Keratinocyte (primary cell): ENCODE measurements around the gene DECR2. TPM values are rescaled to one million over a fixed set of nuclear protein-coding genes. Genes with fewer than 3 reads are reported as not detected.

Experiments
- DNase-seq: peaks from one replicate; pipeline ENCODE4 v3.0.0-alpha.2; 2011; ENCODE audit warnings: low read depth, missing footprints, low spot score
- FAIRE-seq: peaks from 2 replicates; lab custom pipeline; 2011; peaks lifted over from hg19 to GRCh38; lab: Jason Lieb, UNC
- H2AFZ ChIP-seq: 2 replicates; pipeline ENCODE4 v1.6.0; 2012; ENCODE audit warnings: low read length, control low read depth, inconsistent platforms; ENCODE audit not compliant: control insufficient read depth
- H3K27ac ChIP-seq: 2 replicates; pipeline ENCODE4 v1.5.1; 2011; ENCODE audit warnings: low read length; ENCODE audit not compliant: control insufficient read depth, insufficient read depth
- H3K27me3 ChIP-seq: 3 replicates; pipeline ENCODE4 v1.6.0; 2011; ENCODE audit warnings: low read length; ENCODE audit not compliant: control insufficient read depth, insufficient read depth; ENCODE audit errors: extremely low read depth
- H3K36me3 ChIP-seq, 2 experiments: 2 replicates in 1 of 2; 3 replicates in 1 of 2; pipeline ENCODE4 v1.5.1; 2011; ENCODE audit warnings: low read length in 2 of 2, mild to moderate bottlenecking in 1 of 2; ENCODE audit not compliant: control insufficient read depth in 2 of 2, insufficient read depth in 2 of 2; ENCODE audit errors: extremely low read depth in 1 of 2
- H3K4me1 ChIP-seq: 3 replicates; pipeline ENCODE4 v1.5.1; 2011; ENCODE audit warnings: low read length; ENCODE audit not compliant: control insufficient read depth, insufficient read depth; ENCODE audit errors: extremely low read depth
- H3K4me2 ChIP-seq: 3 replicates; pipeline ENCODE4 v1.6.0; 2011; ENCODE audit warnings: low read depth, low read length; ENCODE audit not compliant: control insufficient read depth, insufficient read depth; ENCODE audit errors: extremely low read depth
- H3K4me3 ChIP-seq, 3 experiments: fragments of 200-600 bp in 1 of 3; sonication (generic) in 1 of 3; 2 replicates in 2 of 3; 3 replicates in 1 of 3; pipeline ENCODE4 v1.5.1; 2011 to 2016; ENCODE audit warnings: low read length in 3 of 3, mild to moderate bottlenecking in 3 of 3, control low read depth in 2 of 3, inconsistent platforms in 1 of 3, low read depth in 1 of 3, mixed read lengths in 1 of 3, mixed run types in 1 of 3, moderate library complexity in 1 of 3; ENCODE audit not compliant: control insufficient read depth in 2 of 3, insufficient read depth in 2 of 3; ENCODE audit errors: extremely low read depth in 1 of 3
- H3K79me2 ChIP-seq: 2 replicates; pipeline ENCODE4 v1.6.0; 2012; ENCODE audit warnings: low read length; ENCODE audit not compliant: control insufficient read depth, insufficient read depth
- H3K9ac ChIP-seq: 3 replicates; pipeline ENCODE4 v1.6.0; 2011; ENCODE audit warnings: low read length; ENCODE audit not compliant: control insufficient read depth, insufficient read depth; ENCODE audit errors: extremely low read depth
- H3K9me1 ChIP-seq: 3 replicates; pipeline ENCODE4 v1.6.0; 2011; ENCODE audit warnings: low read length; ENCODE audit not compliant: control insufficient read depth, insufficient read depth; ENCODE audit errors: extremely low read depth
- H3K9me3 ChIP-seq: 2 replicates; pipeline ENCODE4 v1.5.1; 2012; ENCODE audit warnings: low read depth, low read length; ENCODE audit not compliant: control insufficient read depth
- H4K20me1 ChIP-seq: 3 replicates; pipeline ENCODE4 v1.6.0; 2011; ENCODE audit warnings: low read length; ENCODE audit not compliant: control insufficient read depth, insufficient read depth; ENCODE audit errors: extremely low read depth
- CTCF ChIP-seq, 3 experiments: IDR thresholded peaks in 1 of 3; conservative IDR thresholded peaks in 1 of 3; optimal IDR thresholded peaks in 1 of 3; 2 replicates in 2 of 3; 3 replicates in 1 of 3; pipeline versions ENCODE3 to v1.5.1; 2011; ENCODE audit warnings: low read length in 3 of 3, mild to moderate bottlenecking in 3 of 3, moderate library complexity in 2 of 3, control low read depth in 1 of 3, inconsistent platforms in 1 of 3; ENCODE audit not compliant: insufficient read depth in 2 of 3; ENCODE audit errors: extremely low read depth in 1 of 3
- EZH2 ChIP-seq: IDR thresholded peaks from one replicate; pipeline ENCODE4 v1.6.1; 2012; ENCODE audit warnings: inconsistent platforms, mild to moderate bottlenecking, low read length, moderate library complexity
- dilution Hi-C: fragments of 300-500 bp; cut with MboI; formaldehyde crosslinking; loops from one replicate; pipeline ENCODE4 v1.7.0; 2020; ENCODE audit warnings: low sequenced_read_pairs; ENCODE audit not compliant: extremely low pct_ligation_motif_present
- polyA plus RNA-seq, 5 experiments: library from polyadenylated mRNA; depleted of rRNA in 3 of 5; stranded (reverse) in 3 of 5; stranded (forward) in 1 of 5; unstranded in 1 of 5; fragments of >200 nt; gene quantifications; 1 replicate in 1 of 5; 2 replicates in 3 of 5; 3 replicates in 1 of 5; pipeline versions ENCODE4 v1.2.1 to v1.2.3, GENCODE V29; 2011 to 2012; ENCODE audit warnings: missing spikeins in 2 of 5, low read depth in 1 of 5, low replicate concordance in 1 of 5

Gene DECR2
- polyA plus RNA-seq, 1 donor (not counting 4 experiments of a cell fraction or from before 2014, with no cell fraction given), result 14.2 TPM

DNA sequence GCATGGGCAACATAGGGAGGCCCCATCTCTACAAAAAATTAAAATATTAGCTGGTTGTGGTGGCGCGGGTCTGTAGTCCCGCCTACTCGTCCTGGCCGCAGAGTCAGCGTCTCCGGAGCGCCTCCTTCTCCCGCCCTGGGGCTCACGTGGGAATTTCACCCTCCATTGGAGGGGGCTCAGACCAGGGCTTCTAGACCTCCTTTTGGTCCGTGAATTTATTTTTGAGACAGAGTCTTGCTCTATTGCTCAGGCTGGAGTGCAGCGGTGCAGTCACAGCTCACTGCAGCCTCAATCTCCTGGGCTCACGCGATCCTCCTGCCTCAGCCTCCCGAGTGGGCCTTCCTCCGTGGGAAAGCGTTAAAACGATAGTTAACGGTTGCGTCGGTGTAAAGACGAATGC, 5.1 kb upstream of the DECR2 start:
- dilution Hi-C loops, result no loop called here
- Histone ChIP-seq H3K9ac (peak overlapping the region; percentile 54), H3K9me3 (peaks cover 5% of the 10 kb centered on the region), H4K20me1 (no peaks in the 10 kb centered on the region), H3K27me3 (no peaks in the 10 kb centered on the region), H3K36me3 (peaks cover 2 to 7% of the 10 kb centered on the region in 2 experiments), H3K4me3 (peak overlapping the region; percentile 46 to 53 (median 50)), H3K9me1 (no peaks in the 10 kb centered on the region), H3K4me2 (peak overlapping the region; percentile 67), H3K27ac (no peak overlapping the region), H3K79me2 (no peaks in the 10 kb centered on the region), H3K4me1 (peaks cover 7% of the 10 kb centered on the region), H2AFZ (peak overlapping the region; percentile 63)
- no peak for DNase-seq
- FAIRE-seq, result no peak
- TF ChIP-seq EZH2 (no peak), CTCF (optimal IDR thresholded peaks at IDR 0.05 in 1 of 3, IDR thresholded peaks at IDR 0.05 in 1 of 3, conservative IDR thresholded peaks at IDR 0.05 in 1 of 3; ENCODE audit: extremely low read depth in 1 of 3, insufficient read depth in 2 of 3, low read length in 3 of 3) (no peak)

- dilution Hi-C loops, result no loop called here
- H3K9me3 ChIP-seq, result peaks cover under 1% of the 10 kb centered on the region
- H3K4me2 ChIP-seq, result peak within 1 kb of the TSS; percentile 67
- H3K27me3 ChIP-seq, result no peaks in the 10 kb centered on the region
- H3K36me3 ChIP-seq, result peaks cover 2 to 7% of the 10 kb centered on the region in 2 experiments
- H3K9ac ChIP-seq, result peak within 1 kb of the TSS; percentile 69
- H4K20me1 ChIP-seq, result no peaks in the 10 kb centered on the region
- TF ChIP-seq CTCF (optimal IDR thresholded peaks at IDR 0.05 in 1 of 3, IDR thresholded peaks at IDR 0.05 in 1 of 3, conservative IDR thresholded peaks at IDR 0.05 in 1 of 3; ENCODE audit: extremely low read depth in 1 of 3, insufficient read depth in 2 of 3, low read length in 3 of 3) (no peak), EZH2 (no peak)
- H3K79me2 ChIP-seq, result no peaks in the 10 kb centered on the region
- H3K4me3 ChIP-seq, result peak within 1 kb of the TSS; percentile 46 to 55 (median 50)
- H3K9me1 ChIP-seq, result no peaks in the 10 kb centered on the region
- peak within 1 kb of the TSS; percentile 63 for H2AFZ ChIP-seq
- peaks cover 7% of the 10 kb centered on the region for H3K4me1 ChIP-seq
- FAIRE-seq, result no peak
- DNase-seq, result no peak
- no peak within 1 kb of the TSS for H3K27ac ChIP-seq
These were observed 4.5 kb upstream of the DECR2 start, which contains the start of gene NME4 for GRCh38 chr16:397135-397661. NME4 (plus strand) TSS chr16:397199; CDS start chr16:397223, 24 bp downstream.
